HFFc6 (cell line): ENCODE measurements around the gene NPSR1. TPM values are rescaled to one million over a fixed set of nuclear protein-coding genes. Genes with fewer than 3 reads are reported as not detected.

Experiments used
- DNase-seq: peaks from one replicate; pipeline ENCODE4 v3.0.0-alpha.2; 2018
- H3K27ac Mint-ChIP-seq: 2 replicates; pipeline ENCODE4 v1.8.0; 2020; ENCODE audit warnings: mild to moderate bottlenecking, mixed read lengths
- H3K27me3 Mint-ChIP-seq: 2 replicates; pipeline ENCODE4 v1.8.0; 2021; ENCODE audit warnings: mild to moderate bottlenecking, moderate library complexity, mixed read lengths; ENCODE audit not compliant: insufficient read depth
- H3K36me3 Mint-ChIP-seq: 2 replicates; pipeline ENCODE4 v1.8.0; 2021; ENCODE audit warnings: low read depth, mixed read lengths
- H3K4me1 Mint-ChIP-seq: 2 replicates; pipeline ENCODE4 v1.8.0; 2020; ENCODE audit warnings: low read depth, mixed read lengths
- H3K4me3 Mint-ChIP-seq: 2 replicates; pipeline ENCODE4 v1.8.0; 2020; ENCODE audit warnings: mild to moderate bottlenecking, moderate library complexity, mixed read lengths
- H3K9me3 Mint-ChIP-seq: 2 replicates; pipeline ENCODE4 v1.8.0; 2020; ENCODE audit warnings: mild to moderate bottlenecking, mixed read lengths
- total RNA-seq, 6 experiments: library from RNA; stranded (reverse); fragmentation: NEBNext Ultra II Directional; extraction: Animal tissue kit (Norgen Biotek cat#: 25700); gene quantifications; 2 replicates in 1 of 6; 3 replicates in 5 of 6; pipeline ENCODE4 v1.2.3, GENCODE V29; 2021
- TF ChIP-seq, protein P1 (sequence below): fragments of 200-600 bp; sonication (generic); IDR thresholded peaks from 2 replicates; pipeline ENCODE4 v1.5.0; 2021; ENCODE audit warnings: antibody characterized with exemption, mild to moderate bottlenecking

The NPSR1 gene
- total RNA-seq, 6 experiments from 2014 or later, result not detected

- Mint-ChIP-seq H3K27me3 (peaks cover 9% of the 10 kb centered on the region; the same call in 1 of the 2 replicates), H3K27ac (no peak overlapping the region), H3K4me3 (no peak overlapping the region), H3K4me1 (peaks cover 24% of the 10 kb centered on the region), H3K9me3 (no peaks in the 10 kb centered on the region), H3K36me3 (no peaks in the 10 kb centered on the region)
- TF ChIP-seq, protein P1, sequence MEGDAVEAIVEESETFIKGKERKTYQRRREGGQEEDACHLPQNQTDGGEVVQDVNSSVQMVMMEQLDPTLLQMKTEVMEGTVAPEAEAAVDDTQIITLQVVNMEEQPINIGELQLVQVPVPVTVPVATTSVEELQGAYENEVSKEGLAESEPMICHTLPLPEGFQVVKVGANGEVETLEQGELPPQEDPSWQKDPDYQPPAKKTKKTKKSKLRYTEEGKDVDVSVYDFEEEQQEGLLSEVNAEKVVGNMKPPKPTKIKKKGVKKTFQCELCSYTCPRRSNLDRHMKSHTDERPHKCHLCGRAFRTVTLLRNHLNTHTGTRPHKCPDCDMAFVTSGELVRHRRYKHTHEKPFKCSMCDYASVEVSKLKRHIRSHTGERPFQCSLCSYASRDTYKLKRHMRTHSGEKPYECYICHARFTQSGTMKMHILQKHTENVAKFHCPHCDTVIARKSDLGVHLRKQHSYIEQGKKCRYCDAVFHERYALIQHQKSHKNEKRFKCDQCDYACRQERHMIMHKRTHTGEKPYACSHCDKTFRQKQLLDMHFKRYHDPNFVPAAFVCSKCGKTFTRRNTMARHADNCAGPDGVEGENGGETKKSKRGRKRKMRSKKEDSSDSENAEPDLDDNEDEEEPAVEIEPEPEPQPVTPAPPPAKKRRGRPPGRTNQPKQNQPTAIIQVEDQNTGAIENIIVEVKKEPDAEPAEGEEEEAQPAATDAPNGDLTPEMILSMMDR, result no peak
- no peak for DNase-seq
Observed at GRCh38 chr7:34835901-34836600, 178.0 kb downstream of the NPSR1 start.

GRCh38 chr7:34837316-34837715 lies 179.3 kb downstream of the NPSR1 start:
- no peak for DNase-seq
- H3K27me3 Mint-ChIP-seq, result peaks cover 9% of the 10 kb centered on the region; the same call in 1 of the 2 replicates
- no peaks in the 10 kb centered on the region for H3K9me3 Mint-ChIP-seq
- H3K4me1 Mint-ChIP-seq, result peaks cover 24% of the 10 kb centered on the region
- H3K36me3 Mint-ChIP-seq, result no peaks in the 10 kb centered on the region
- TF ChIP-seq, protein P1, result no peak
- H3K4me3 Mint-ChIP-seq, result no peak overlapping the region
- H3K27ac Mint-ChIP-seq, result no peak overlapping the region

DNA sequence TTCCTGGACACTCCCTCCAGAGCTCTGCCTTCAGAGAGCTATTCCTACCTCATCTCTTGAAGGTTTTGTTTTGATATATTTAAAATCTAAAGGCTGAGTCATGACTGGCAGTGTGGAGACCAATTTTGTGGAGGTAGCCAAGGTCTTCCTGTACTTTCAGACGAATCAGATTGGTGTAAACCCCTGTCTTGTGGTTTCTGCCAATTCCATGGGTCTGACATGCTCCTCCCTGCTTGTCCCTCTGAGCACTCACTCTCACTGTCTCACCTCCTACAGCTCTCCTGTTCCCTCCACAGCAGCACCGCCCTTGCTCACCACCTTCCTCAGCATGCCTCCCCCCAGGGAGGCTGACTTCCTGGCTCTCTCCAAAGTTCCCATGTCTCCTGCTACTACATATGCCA lies 179.8 kb downstream of the NPSR1 start:
- Mint-ChIP-seq H3K27ac (no peak overlapping the region), H3K27me3 (peaks cover 9% of the 10 kb centered on the region; the same call in 1 of the 2 replicates)

GRCh38 chr7:34838329-34838728 lies 180.3 kb downstream of the NPSR1 start:
- DNase-seq, result no peak
- Mint-ChIP-seq H3K27ac (no peak overlapping the region), H3K4me3 (no peak overlapping the region), H3K9me3 (no peaks in the 10 kb centered on the region), H3K4me1 (peaks cover 30% of the 10 kb centered on the region), H3K27me3 (peaks cover 9% of the 10 kb centered on the region; the same call in 1 of the 2 replicates), H3K36me3 (no peaks in the 10 kb centered on the region)
- TF ChIP-seq, protein P1, result no peak

More for the DNA sequence above, 179.8 kb downstream of the NPSR1 start:
- TF ChIP-seq, protein P1, result no peak
- Mint-ChIP-seq H3K9me3 (no peaks in the 10 kb centered on the region), H3K4me1 (peaks cover 27% of the 10 kb centered on the region), H3K36me3 (no peaks in the 10 kb centered on the region), H3K4me3 (no peak overlapping the region; the same call in 1 of the 2 replicates)
- DNase-seq, result no peak

DNA sequence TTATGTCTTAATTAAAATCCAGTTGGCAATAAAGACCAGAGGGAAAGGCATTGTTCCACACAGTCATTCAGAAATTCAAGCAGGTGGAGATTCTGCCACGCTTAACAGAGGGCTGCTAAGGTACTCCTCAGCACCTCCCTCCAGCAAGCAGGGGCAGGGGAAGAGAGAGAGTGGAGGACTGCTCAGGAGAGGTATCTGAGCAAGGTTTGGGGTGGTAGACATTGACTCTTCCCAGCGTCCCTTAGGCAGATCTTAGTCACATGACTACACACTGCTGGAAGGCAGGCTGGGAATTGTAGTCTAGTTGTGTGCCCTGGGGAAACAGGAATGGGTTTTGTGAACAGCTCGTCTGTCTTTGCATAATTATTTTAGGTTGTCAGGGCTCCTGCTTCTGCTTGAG lies 181.6 kb downstream of the NPSR1 start:
- DNase-seq, result no peak
- peaks cover 30% of the 10 kb centered on the region for H3K4me1 Mint-ChIP-seq
- no peak overlapping the region for H3K27ac Mint-ChIP-seq
- H3K27me3 Mint-ChIP-seq, result peaks cover 9% of the 10 kb centered on the region; the same call in 1 of the 2 replicates
- H3K4me3 Mint-ChIP-seq, result no peak overlapping the region
- no peaks in the 10 kb centered on the region for H3K36me3 Mint-ChIP-seq
- H3K9me3 Mint-ChIP-seq, result no peaks in the 10 kb centered on the region
- TF ChIP-seq, protein P1, result no peak
